GM23248 (cell line): ENCODE measurements around the gene GTF2A2. TPM values are rescaled to one million over a fixed set of nuclear protein-coding genes. Genes with fewer than 3 reads are reported as not detected.

Experiments used
- DNase-seq: peaks from one replicate; pipeline ENCODE4 v3.0.0-alpha.2; 2015
- H2AFZ ChIP-seq: fragments of 200-600 bp; sonication (generic); 2 replicates; pipeline ENCODE4 v1.6.1; 2016; ENCODE audit warnings: antibody characterized with exemption
- H3F3A ChIP-seq: fragments of 200-600 bp; sonication (generic); 2 replicates; pipeline ENCODE4 v1.6.1; 2016; ENCODE audit warnings: mild to moderate bottlenecking, antibody characterized with exemption, mixed run types; ENCODE audit not compliant: insufficient read depth
- H3K27ac ChIP-seq: fragments of 200-600 bp; sonication (generic); 2 replicates; pipeline ENCODE4 v1.5.1; 2016; ENCODE audit warnings: mild to moderate bottlenecking
- H3K27me3 ChIP-seq: fragments of 200-600 bp; sonication (generic); replicated peaks from 2 replicates; pipeline ENCODE4 v1.6.1; 2016; ENCODE audit warnings: mild to moderate bottlenecking; ENCODE audit not compliant: insufficient read depth
- H3K36me3 ChIP-seq: fragments of 200-600 bp; sonication (generic); 2 replicates; pipeline ENCODE4 v1.6.1; 2016; ENCODE audit warnings: low read depth, mild to moderate bottlenecking
- H3K4me1 ChIP-seq: fragments of 200-600 bp; sonication (generic); 2 replicates; pipeline ENCODE4 v1.6.1; 2016; ENCODE audit warnings: mild to moderate bottlenecking; ENCODE audit not compliant: insufficient read depth
- H3K4me2 ChIP-seq: fragments of 200-600 bp; sonication (generic); one replicate; pipeline ENCODE4 v1.6.1; 2016; ENCODE audit warnings: mild to moderate bottlenecking; ENCODE audit not compliant: unreplicated experiment
- H3K4me3 ChIP-seq: fragments of 200-600 bp; sonication (generic); 2 replicates; pipeline ENCODE4 v1.5.1; 2016; ENCODE audit warnings: mild to moderate bottlenecking
- H3K79me2 ChIP-seq: fragments of 200-600 bp; sonication (generic); 2 replicates; pipeline ENCODE4 v1.6.1; 2016; ENCODE audit warnings: mild to moderate bottlenecking; ENCODE audit not compliant: insufficient read depth
- H3K9ac ChIP-seq: fragments of 200-600 bp; sonication (generic); 2 replicates; pipeline ENCODE4 v1.6.1; 2016; ENCODE audit warnings: mild to moderate bottlenecking
- H3K9me2 ChIP-seq: fragments of 200-600 bp; sonication (generic); 2 replicates; pipeline ENCODE4 v1.6.1; 2016; ENCODE audit warnings: mixed run types, mild to moderate bottlenecking, moderate library complexity; ENCODE audit not compliant: insufficient read depth
- H3K9me3 ChIP-seq: fragments of 200-600 bp; sonication (generic); one replicate; pipeline ENCODE4 v1.6.1; 2017; ENCODE audit warnings: low read depth
- H4K20me1 ChIP-seq: fragments of 200-600 bp; sonication (generic); 2 replicates; pipeline ENCODE4 v1.6.0; 2016; ENCODE audit not compliant: insufficient read depth
- EZH2 ChIP-seq: fragments of 200-600 bp; sonication (generic); IDR thresholded peaks from 2 replicates; pipeline ENCODE4 v1.6.1; 2018; ENCODE audit warnings: antibody characterized with exemption, mild to moderate bottlenecking; ENCODE audit not compliant: insufficient read depth, poor library complexity, severe bottlenecking
- EZH2phosphoT487 ChIP-seq: fragments of 200-600 bp; sonication (generic); IDR thresholded peaks from 2 replicates; pipeline ENCODE4 v1.6.1; 2018; ENCODE audit warnings: antibody characterized with exemption, moderate library complexity, mild to moderate bottlenecking, low read depth; ENCODE audit not compliant: insufficient read depth
- WGBS, 2 experiments: methylation state at CpG; one replicate each; pipeline ENCODE4 v1.1.6; 2015 to 2017; ENCODE audit warnings: low lambda C conversion rate in 2 of 2, low coverage in 1 of 2; ENCODE audit errors: missing lambda C conversion rate in 2 of 2; 5-methylcytosine and 5-hydroxymethylcytosine counted together
- in situ Hi-C: fragments of 300-500 bp; cut with MboI; formaldehyde crosslinking; loops from 2 replicates; pipeline ENCODE4 v1.15.0; 2020
- polyA plus RNA-seq: library from polyadenylated mRNA; unstranded; fragments of >200 nt; fragmentation: Nextera tagmentation; extraction: Ambion mirVana; gene quantifications from 2 replicates; pipeline ENCODE4 v1.2.1, GENCODE V29; 2016
- total RNA-seq: library from RNA; depleted of rRNA; stranded (reverse); fragments of >200 nt; shearing (Covaris generic); gene quantifications from 2 replicates; pipeline ENCODE4 v1.2.3, GENCODE V29; 2014; rRNA removed

The GTF2A2 gene
- total RNA-seq (30.8 and 66.3 TPM in 2 replicates), polyA plus RNA-seq (244 and 247 TPM in 2 replicates)

DNA sequence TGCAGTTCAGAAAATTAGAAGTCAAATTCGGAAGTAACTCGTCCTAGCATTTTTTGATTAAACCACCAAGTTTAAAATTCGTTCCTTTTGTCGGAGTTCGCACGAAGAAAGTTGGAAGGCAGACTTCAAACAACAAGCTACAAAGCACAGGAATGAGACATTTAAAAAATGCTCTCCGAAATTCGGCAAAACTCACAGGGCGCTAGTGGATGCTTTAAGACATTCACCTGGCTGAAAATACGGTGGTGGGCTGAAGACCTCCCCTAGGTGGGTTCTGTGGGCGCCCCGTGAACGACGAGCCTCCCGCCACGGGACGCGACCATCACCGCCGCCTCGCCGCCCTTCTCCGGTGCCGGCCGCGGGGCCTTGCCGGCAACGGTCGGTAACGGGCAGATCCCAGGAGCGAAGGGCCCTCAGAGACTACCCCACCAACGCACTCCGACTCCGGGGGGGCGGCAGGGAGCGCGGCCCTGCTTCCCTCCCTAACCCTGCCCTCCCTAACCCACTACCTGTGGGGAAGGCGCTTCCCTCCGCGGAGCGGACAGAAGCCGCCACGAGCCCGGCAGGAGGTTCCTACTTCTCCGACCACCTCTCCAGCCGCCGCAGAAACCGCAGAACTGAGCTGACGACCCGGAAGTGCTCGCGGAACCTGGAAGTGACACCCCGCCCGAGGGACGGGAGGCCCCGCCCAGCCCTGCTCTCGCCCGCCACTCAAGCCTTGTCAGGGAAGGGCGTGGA lies at the start of gene GTF2A2:
GTF2A2 (minus strand) TSS at position 619 of the 738 bp plus-strand sequence. CDS start 5,238 bp downstream, outside the sequence.
- Histone ChIP-seq H3K4me2 (peak within 1 kb of the TSS; percentile 98), H2AFZ (peak within 1 kb of the TSS; percentile 85), H3K4me1 (peaks cover 13% of the 10 kb centered on the region), H3F3A (peaks cover 28% of the 10 kb centered on the region), H3K27me3 (no peaks in the 10 kb centered on the region), H3K79me2 (peaks cover 52% of the 10 kb centered on the region), H3K27ac (peak within 1 kb of the TSS; percentile 70), H3K9me3 (no peaks in the 10 kb centered on the region), H4K20me1 (no peaks in the 10 kb centered on the region), H3K9ac (peak within 1 kb of the TSS; percentile 94), H3K4me3 (peak within 1 kb of the TSS; percentile 97), H3K36me3 (peaks cover 30% of the 10 kb centered on the region), H3K9me2 (no peaks in the 10 kb centered on the region)
- in situ Hi-C loops = no loop called here
- TF ChIP-seq EZH2 (no peak), EZH2phosphoT487 (no peak)
- 2% methylated on average over 57 to 59 of the region's 59 CpGs for WGBS, 2 experiments
- DNase-seq = peak; percentile 98

- no peak for DNase-seq
- no peak overlapping the region for H3K4me2 ChIP-seq
- no peaks in the 10 kb centered on the region for H3K9me3 ChIP-seq
- H3K4me1 ChIP-seq = peaks cover 7% of the 10 kb centered on the region
- H3K27ac ChIP-seq = no peak overlapping the region
- H2AFZ ChIP-seq = no peak overlapping the region
- no peak overlapping the region for H3K4me3 ChIP-seq
- H3F3A ChIP-seq = no peaks in the 10 kb centered on the region
- TF ChIP-seq EZH2 = no peak
- TF ChIP-seq EZH2phosphoT487 = no peak
- no peaks in the 10 kb centered on the region for H4K20me1 ChIP-seq
- no peak overlapping the region for H3K9ac ChIP-seq
- in situ Hi-C loops = no loop called here
- 28 to 41% methylated on average over 6 of the region's 6 CpGs for WGBS, 2 experiments
- H3K27me3 ChIP-seq = 0 out of 2 replicates have a peak, but pooled peaks cover 5% of the 10 kb centered on the region
- no peaks in the 10 kb centered on the region for H3K36me3 ChIP-seq
- no peaks in the 10 kb centered on the region for H3K79me2 ChIP-seq
- H3K9me2 ChIP-seq = no peaks in the 10 kb centered on the region
Measured at GRCh38 chr15:59703979-59704796, 46.9 kb upstream of the GTF2A2 start.

- Histone ChIP-seq H3K36me3 (no peaks in the 10 kb centered on the region), H2AFZ (no peak overlapping the region), H3K9me2 (no peaks in the 10 kb centered on the region), H3K4me2 (no peak overlapping the region), H3K27ac (no peak overlapping the region), H3K9me3 (no peaks in the 10 kb centered on the region), H3K4me3 (no peak overlapping the region), H4K20me1 (no peaks in the 10 kb centered on the region), H3K9ac (no peak overlapping the region), H3K4me1 (peaks cover 7% of the 10 kb centered on the region), H3K27me3 (0 out of 2 replicates have a peak, but pooled peaks cover 5% of the 10 kb centered on the region), H3K79me2 (no peaks in the 10 kb centered on the region), H3F3A (no peaks in the 10 kb centered on the region)
- in situ Hi-C loops = no loop called here
- TF ChIP-seq EZH2 (no peak), EZH2phosphoT487 (no peak)
- no peak for DNase-seq
Measured at GRCh38 chr15:59702351-59702750, 45.0 kb upstream of the GTF2A2 start.

GRCh38 chr15:59701880-59702279 lies 44.6 kb upstream of the GTF2A2 start:
- Histone ChIP-seq H3K9ac (no peak overlapping the region), H3K4me3 (no peak overlapping the region), H3K4me2 (no peak overlapping the region), H3K27ac (no peak overlapping the region), H3K27me3 (0 out of 2 replicates have a peak, but pooled peaks cover 5% of the 10 kb centered on the region), H3K4me1 (peaks cover 7% of the 10 kb centered on the region), H3K9me2 (no peaks in the 10 kb centered on the region), H2AFZ (no peak overlapping the region), H3K36me3 (no peaks in the 10 kb centered on the region), H4K20me1 (no peaks in the 10 kb centered on the region), H3K79me2 (no peaks in the 10 kb centered on the region), H3F3A (no peaks in the 10 kb centered on the region), H3K9me3 (no peaks in the 10 kb centered on the region)
- WGBS, 2 experiments = 73 to 74% methylated on average over 4 of the region's 4 CpGs
- no peak for DNase-seq
- in situ Hi-C loops = no loop called here
- TF ChIP-seq EZH2phosphoT487 = no peak
- TF ChIP-seq EZH2 = no peak
